ENCODE measurements around the gene ARMC5. TPM values are rescaled to one million over a fixed set of nuclear protein-coding genes. Genes with fewer than 3 reads are reported as not detected.
A peak's percentile ranks its signal among the peaks of the same experiment; 100 is the strongest.
"Not testable (repeated sequence)": the region's sequence is repeated elsewhere in the genome, so short reads cannot be mapped to it uniquely, and the experiment has no call there.

ARMC5 gene
- total RNA-seq, 1 donor from 2014 or later, result 10.8 TPM

DNA sequence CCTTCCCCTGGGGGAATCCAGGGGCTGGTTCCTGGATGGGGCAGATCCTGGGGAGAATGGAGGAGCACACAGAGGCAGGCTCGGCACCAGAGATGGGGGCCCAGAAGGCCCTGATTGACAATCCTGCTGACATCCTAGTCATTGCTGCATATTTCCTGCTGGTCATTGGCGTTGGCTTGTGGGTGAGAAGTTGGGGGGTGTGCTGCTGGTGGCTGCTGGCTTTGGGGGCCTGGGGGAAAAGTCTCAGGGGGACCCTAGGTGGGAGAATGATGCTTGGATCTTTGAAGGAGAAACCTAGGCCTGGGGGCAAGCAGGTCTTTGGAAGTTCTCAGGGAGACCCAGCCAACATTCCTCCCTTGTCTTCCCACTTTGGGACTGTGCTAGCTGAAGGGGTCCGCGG lies 23.8 kb downstream of the ARMC5 start, which contains the start of gene SLC5A2:
Gene SLC5A2, plus strand, starts transcription at position 43 of the 400 bp plus-strand sequence. Its CDS starts 14 bp downstream, at position 57.
- intact Hi-C loops (cut with DNase I), result no loop called here
- H3K36me3 ChIP-seq, result no peaks in the 10 kb centered on the region
- H3K9me3 ChIP-seq, result no peaks in the 10 kb centered on the region
- no peak within 1 kb of the TSS for H3K4me3 ChIP-seq
- H3K27ac ChIP-seq, result no peak within 1 kb of the TSS
- peaks cover 8% of the 10 kb centered on the region for H3K4me1 ChIP-seq
- no peaks in the 10 kb centered on the region for H3K27me3 ChIP-seq
- ATAC-seq (no peak), DNase-seq (no peak)
- TF ChIP-seq, protein P1, sequence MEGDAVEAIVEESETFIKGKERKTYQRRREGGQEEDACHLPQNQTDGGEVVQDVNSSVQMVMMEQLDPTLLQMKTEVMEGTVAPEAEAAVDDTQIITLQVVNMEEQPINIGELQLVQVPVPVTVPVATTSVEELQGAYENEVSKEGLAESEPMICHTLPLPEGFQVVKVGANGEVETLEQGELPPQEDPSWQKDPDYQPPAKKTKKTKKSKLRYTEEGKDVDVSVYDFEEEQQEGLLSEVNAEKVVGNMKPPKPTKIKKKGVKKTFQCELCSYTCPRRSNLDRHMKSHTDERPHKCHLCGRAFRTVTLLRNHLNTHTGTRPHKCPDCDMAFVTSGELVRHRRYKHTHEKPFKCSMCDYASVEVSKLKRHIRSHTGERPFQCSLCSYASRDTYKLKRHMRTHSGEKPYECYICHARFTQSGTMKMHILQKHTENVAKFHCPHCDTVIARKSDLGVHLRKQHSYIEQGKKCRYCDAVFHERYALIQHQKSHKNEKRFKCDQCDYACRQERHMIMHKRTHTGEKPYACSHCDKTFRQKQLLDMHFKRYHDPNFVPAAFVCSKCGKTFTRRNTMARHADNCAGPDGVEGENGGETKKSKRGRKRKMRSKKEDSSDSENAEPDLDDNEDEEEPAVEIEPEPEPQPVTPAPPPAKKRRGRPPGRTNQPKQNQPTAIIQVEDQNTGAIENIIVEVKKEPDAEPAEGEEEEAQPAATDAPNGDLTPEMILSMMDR (IDR thresholded peaks at IDR 0.05), result no peak

- H3K27ac ChIP-seq; intact Hi-C loops (cut with DNase I); H3K4me3 ChIP-seq: not testable (repeated sequence)
Observed at GRCh38 chr16:31484048-31484447, 24.7 kb downstream of the ARMC5 start.

DNA sequence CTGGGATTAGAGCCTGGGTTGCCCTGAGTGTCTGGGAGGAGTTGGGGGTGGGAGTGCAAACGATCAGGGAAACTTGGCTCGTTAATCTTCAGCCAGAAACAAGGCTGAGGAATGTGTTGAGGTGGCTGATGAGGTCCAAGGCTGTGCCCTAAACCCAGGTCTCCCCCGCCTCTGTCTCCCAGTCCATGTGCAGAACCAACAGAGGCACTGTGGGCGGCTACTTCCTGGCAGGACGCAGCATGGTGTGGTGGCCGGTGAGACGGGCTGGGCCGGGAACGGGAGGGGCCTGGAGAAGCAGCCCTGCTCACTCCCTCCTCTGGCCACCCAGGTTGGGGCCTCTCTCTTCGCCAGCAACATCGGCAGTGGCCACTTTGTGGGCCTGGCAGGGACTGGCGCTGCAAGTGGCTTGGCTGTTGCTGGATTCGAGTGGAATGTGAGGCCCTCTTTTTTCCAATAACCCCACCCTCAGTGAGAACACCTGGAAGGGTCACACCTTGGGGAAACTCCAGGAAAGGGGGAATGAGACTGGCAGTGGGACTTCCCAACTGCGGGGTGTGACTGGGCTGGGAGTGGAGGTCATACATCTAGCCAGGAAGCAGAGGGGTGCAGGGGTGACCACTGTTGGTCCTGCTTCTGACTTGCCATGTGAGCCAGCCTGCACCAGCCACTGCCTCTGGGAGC lies 25.3 kb downstream of the ARMC5 start:
- ATAC-seq (peak; percentile 85), DNase-seq (peak; percentile 93)
- Histone ChIP-seq H3K9me3 (no peaks in the 10 kb centered on the region), H3K27ac (no peak overlapping the region), H3K4me3 (no peak overlapping the region), H3K4me1 (peaks cover 13% of the 10 kb centered on the region), H3K27me3 (no peaks in the 10 kb centered on the region), H3K36me3 (no peaks in the 10 kb centered on the region)
- intact Hi-C loops (cut with DNase I), result no loop called here
- TF ChIP-seq, protein P1 (IDR thresholded peaks at IDR 0.05), result no peak

More at GRCh38 chr16:31484048-31484447, 24.7 kb downstream of the ARMC5 start:
- not testable (repeated sequence) for ATAC-seq, H3K27me3 ChIP-seq, DNase-seq, H3K9me3 ChIP-seq, H3K36me3 ChIP-seq
- H3K4me1 ChIP-seq, result peaks cover 13% of the 10 kb centered on the region

DNA sequence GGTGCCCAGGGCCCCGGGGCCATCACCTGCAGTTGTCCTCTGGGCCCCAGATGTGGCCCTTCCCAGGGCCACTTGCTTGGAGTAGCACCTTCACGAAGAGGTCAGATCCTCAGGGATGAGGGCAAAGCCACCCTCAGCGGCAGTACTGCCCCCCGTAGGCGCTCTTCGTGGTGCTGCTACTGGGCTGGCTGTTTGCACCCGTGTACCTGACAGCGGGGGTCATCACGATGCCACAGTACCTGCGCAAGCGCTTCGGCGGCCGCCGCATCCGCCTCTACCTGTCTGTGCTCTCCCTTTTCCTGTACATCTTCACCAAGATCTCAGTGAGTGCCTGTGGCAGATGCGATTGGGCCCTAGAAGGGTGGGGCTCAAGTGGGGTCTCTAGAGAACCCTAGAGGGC lies 26.3 kb downstream of the ARMC5 start:
- Histone ChIP-seq H3K4me3 (no peak overlapping the region), H3K4me1 (peaks cover 10% of the 10 kb centered on the region), H3K27ac (no peak overlapping the region), H3K36me3 (no peaks in the 10 kb centered on the region), H3K9me3 (no peaks in the 10 kb centered on the region), H3K27me3 (no peaks in the 10 kb centered on the region)
- ATAC-seq, result no peak
- DNase-seq, result no peak
- TF ChIP-seq, protein P1 (IDR thresholded peaks at IDR 0.05), result no peak
- intact Hi-C loops (cut with DNase I), result no loop called here

DNA sequence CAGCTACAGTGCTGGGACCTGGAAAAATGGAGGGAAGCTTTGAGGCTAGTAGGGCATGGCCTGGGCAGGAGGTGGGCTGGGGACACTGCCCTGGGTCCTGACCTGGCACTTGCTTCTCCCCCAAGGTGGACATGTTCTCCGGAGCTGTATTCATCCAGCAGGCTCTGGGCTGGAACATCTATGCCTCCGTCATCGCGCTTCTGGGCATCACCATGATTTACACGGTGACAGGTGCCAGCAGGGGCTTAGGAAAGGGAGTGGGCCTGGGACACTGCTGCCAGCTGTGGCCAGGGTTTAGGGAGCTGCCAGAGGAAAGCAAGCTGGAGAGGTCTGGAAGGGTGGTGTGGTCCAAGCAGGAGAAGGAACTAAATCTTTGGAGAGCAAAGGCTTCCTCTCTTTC lies 26.7 kb downstream of the ARMC5 start:
- Histone ChIP-seq H3K4me3 (peak overlapping the region; percentile 56), H3K36me3 (no peaks in the 10 kb centered on the region), H3K27ac (no peak overlapping the region), H3K9me3 (no peaks in the 10 kb centered on the region), H3K27me3 (no peaks in the 10 kb centered on the region), H3K4me1 (peaks cover 10% of the 10 kb centered on the region)
- DNase-seq (no peak), ATAC-seq (no peak)
- intact Hi-C loops (cut with DNase I), result no loop called here
- TF ChIP-seq, protein P1 (IDR thresholded peaks at IDR 0.05), result no peak

DNA sequence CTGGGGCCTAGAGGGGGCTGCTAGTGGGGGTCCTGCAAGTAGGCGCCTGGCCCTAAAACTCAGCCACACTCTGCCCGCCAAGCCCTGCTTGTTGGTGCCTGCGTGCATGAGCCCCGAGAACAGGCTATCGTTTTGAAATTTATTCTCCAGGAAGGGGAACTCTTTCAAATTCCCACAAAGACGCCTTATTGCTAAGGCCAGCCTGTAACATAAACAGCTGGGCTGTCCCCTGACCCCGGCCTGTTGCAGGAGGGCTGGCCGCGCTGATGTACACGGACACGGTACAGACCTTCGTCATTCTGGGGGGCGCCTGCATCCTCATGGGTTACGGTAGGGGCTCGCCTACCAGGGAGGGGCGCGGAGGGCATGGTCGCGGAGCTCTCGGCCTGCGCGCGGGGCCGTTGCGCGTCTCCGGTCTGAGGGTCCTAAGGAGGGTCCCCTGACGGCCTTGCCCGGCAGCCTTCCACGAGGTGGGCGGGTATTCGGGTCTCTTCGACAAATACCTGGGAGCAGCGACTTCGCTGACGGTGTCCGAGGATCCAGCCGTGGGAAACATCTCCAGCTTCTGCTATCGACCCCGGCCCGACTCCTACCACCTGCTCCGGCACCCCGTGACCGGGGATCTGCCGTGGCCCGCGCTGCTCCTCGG lies 27.9 kb downstream of the ARMC5 start:
- peaks cover 9% of the 10 kb centered on the region for H3K36me3 ChIP-seq
- TF ChIP-seq, protein P1 (IDR thresholded peaks at IDR 0.05), result no peak
- H3K4me1 ChIP-seq, result peaks cover 10% of the 10 kb centered on the region
- no peaks in the 10 kb centered on the region for H3K9me3 ChIP-seq
- H3K4me3 ChIP-seq, result peak overlapping the region; percentile 56
- peak overlapping the region; percentile 65 for H3K27ac ChIP-seq
- ATAC-seq (no peak), DNase-seq (no peak)
- intact Hi-C loops (cut with DNase I), result no loop called here
- no peaks in the 10 kb centered on the region for H3K27me3 ChIP-seq
